GM12872 (cell line): ENCODE data around the gene NFIA.

Experiments
- CTCF ChIP-seq: IDR thresholded peaks from 3 replicates; pipeline ENCODE4 v1.5.1; 2011; ENCODE audit warnings: low read depth, mild to moderate bottlenecking, low read length, moderate library complexity; ENCODE audit not compliant: insufficient read depth

Gene NFIA

GRCh38 chr1:61198554-61198953 lies 116.2 kb downstream of the NFIA start:
- TF ChIP-seq CTCF, result no peak

- TF ChIP-seq CTCF, result no peak
Observed at GRCh38 chr1:61201035-61201434, 118.7 kb downstream of the NFIA start.

GRCh38 chr1:61202854-61203598 lies 120.7 kb downstream of the NFIA start:
- TF ChIP-seq CTCF, result no peak

- TF ChIP-seq CTCF, result no peak
Observed at GRCh38 chr1:61204528-61204927, 122.2 kb downstream of the NFIA start.

GRCh38 chr1:61207416-61207815 lies 125.1 kb downstream of the NFIA start:
- no peak for TF ChIP-seq CTCF

GRCh38 chr1:61208172-61208571 lies 125.8 kb downstream of the NFIA start:
- TF ChIP-seq CTCF, result no peak

GRCh38 chr1:61208831-61209230 lies 126.5 kb downstream of the NFIA start:
- no peak for TF ChIP-seq CTCF
